Activated CD4-positive, alpha-beta T cell treated with anti-CD3 and anti-CD28 coated beads, Interleukin-2, amount 50 U/mL, for 24 hours (primary cell): ENCODE results near the gene COX8C.
"Not testable (repeated sequence)": the region's sequence is repeated elsewhere in the genome, so short reads cannot be mapped to it uniquely, and the experiment has no call there.

Experiments used
- DNase-seq, 2 donors: peaks; one replicate each; pipeline ENCODE4 v3.0.0-alpha.2; 2020; ENCODE audit warnings: low read depth in 1 of 2, low spot score in 1 of 2

The COX8C gene

GRCh38 chr14:93368996-93369712 is 22.2 kb downstream of the COX8C start:
- DNase-seq, result no peak

- no peak for DNase-seq
These were observed 22.8 kb downstream of the COX8C start for GRCh38 chr14:93369713-93370266.

- no peak for DNase-seq
These were observed 28.7 kb downstream of the COX8C start for GRCh38 chr14:93375673-93376156.

- DNase-seq, result no peak
These were observed 32.8 kb downstream of the COX8C start for GRCh38 chr14:93379831-93380230.

GRCh38 chr14:93381644-93382043 is 34.7 kb downstream of the COX8C start:
- DNase-seq, result no peak

GRCh38 chr14:93384256-93384655 is 37.3 kb downstream of the COX8C start:
- DNase-seq, result not testable (repeated sequence)

GRCh38 chr14:93395231-93395630 is 48.2 kb downstream of the COX8C start:
- no peak for DNase-seq

GRCh38 chr14:93396456-93396855 is 49.5 kb downstream of the COX8C start:
- no peak for DNase-seq
